Measurements from ENCODE around the gene ACIN1.
A peak's percentile ranks its signal among the peaks of the same experiment; 100 is the strongest.
"Not testable (repeated sequence)": the region's sequence is repeated elsewhere in the genome, so short reads cannot be mapped to it uniquely, and the experiment has no call there.

Gene ACIN1

GRCh38 chr14:23028799-23029198, 66.1 kb downstream of the ACIN1 start:
- DNase-seq: no peak
- intact Hi-C loops (cut with DNase I): no loop called here

- DNase-seq: no peak
These were observed 69.7 kb downstream of the ACIN1 start for GRCh38 chr14:23025151-23025814.

GRCh38 chr14:23024612-23025075, 70.3 kb downstream of the ACIN1 start:
- intact Hi-C loops (cut with DNase I): no loop called here
- no peak for DNase-seq

More at GRCh38 chr14:23025151-23025814, 69.7 kb downstream of the ACIN1 start:
- intact Hi-C loops (cut with DNase I): no loop called here

DNA sequence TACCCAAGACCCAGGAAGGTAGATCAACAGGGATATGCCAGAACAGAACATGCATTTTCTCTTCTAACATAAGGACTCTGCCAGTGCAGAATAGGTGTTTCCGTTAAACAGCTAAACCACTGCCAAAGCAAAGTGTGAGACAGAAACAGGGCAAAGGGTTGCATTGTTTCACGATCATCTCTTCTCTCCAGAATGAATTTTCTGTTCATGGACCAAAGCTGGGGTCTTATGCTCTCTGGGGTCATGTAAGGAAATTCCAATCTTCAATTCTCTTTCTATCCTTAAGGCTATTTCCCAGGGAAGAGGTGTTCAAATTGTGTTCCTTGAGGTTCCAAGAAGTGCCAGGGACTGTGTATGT, 71.2 kb downstream of the ACIN1 start:
- intact Hi-C loops (cut with DNase I): no loop called here
- no peak for DNase-seq

GRCh38 chr14:23023022-23023794, 71.7 kb downstream of the ACIN1 start:
- intact Hi-C loops (cut with DNase I): no loop called here

DNA sequence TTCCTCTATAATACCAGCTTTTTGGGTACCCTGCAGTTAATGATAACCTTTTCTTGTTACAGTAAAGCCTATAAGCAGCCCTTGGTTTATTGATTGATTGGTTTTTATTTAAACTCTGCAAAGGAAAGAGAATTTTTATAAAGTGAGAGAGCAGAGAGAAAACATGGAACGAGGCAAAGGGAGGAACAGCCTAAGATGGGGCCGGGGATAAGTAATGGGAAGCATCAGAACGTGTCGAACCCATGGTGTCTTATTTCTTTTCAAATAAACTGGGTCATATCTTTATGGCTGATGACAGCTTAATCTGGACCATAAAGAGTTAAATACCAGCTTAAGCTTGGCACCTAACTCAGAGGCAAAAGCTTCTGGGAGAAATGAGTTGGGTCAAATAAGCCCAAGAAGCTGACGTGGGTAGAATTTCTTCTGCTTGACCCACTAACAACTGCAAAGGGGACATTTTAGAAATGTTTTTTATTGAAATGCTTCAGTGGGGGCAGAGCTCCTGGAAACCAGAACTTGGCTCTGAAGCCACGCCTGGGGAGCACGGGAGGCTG, 73.0 kb downstream of the ACIN1 start:
- intact Hi-C loops (cut with DNase I): no loop called here
- DNase-seq: no peak

More at GRCh38 chr14:23023022-23023794, 71.7 kb downstream of the ACIN1 start:
- no peak for DNase-seq

GRCh38 chr14:23021434-23021833, 73.5 kb downstream of the ACIN1 start:
- intact Hi-C loops (cut with DNase I): no loop called here

DNA sequence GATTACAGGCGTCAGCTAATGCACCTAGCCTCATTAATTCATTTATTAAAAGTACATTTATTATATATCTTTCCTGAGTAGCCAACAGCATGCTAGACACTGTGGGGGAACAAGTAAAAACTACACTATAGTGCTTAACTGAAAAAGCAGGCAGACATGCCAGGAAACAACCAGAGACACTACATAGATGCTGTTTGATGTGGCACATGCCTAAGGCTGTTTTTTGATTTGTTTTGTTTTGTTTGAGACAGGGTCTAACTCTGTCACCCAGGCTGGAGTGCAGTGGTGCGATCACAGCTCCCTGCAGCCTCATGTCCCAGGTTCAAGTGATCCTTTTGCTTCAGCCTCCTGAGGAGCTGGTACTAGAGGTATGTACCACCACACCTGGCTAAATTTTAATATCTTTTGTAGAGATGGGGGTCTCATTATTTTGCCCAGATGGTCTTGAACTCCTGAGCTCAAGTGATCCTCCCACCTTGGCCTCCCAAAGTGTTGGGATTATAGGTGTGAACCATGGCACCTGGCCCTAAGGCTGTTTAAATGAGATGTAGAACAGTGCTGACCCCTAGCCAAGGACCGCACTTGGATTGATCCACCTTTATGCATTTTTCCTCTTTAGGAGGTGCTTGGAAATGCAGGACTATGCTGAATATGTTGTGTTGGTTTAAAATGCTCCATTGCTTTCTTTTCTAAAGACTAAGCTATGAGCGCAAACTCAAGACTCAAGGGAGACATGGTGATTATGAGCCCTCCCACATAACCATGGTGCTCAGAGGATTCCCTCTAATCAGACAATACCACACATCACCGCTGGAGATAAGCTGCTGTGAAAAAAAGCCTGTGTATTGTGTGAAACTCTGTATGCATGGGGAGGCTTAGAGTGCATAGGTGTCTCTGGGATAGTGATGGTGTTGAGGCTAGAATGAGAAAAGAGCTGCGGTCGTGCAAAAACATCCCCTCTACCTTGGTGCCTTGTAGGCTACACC, 74.5 kb downstream of the ACIN1 start:
- DNase-seq: no peak

More at GRCh38 chr14:23021434-23021833, 73.5 kb downstream of the ACIN1 start:
- no peak for DNase-seq

DNA sequence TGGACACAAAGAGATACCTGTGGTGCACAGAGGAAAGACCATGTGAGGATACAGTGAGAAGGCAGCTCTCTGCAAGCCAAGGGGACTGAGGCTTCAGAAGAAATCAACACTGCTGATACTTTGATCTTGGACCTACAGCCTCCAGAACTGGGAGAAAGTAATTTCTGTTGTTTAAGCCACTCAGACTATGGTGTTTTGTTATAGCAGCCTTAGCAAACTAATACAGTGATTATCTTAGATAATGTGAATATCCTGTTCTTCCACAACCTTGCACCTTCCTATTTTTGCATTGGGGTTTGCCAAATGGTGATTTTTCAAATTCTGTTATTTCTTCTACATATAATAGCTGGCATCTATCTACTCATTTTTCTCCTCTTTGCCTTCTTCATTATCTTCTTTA, 76.8 kb downstream of the ACIN1 start:
- no peak for DNase-seq
- intact Hi-C loops (cut with DNase I): no loop called here

More for the DNA sequence above, 74.5 kb downstream of the ACIN1 start:
- intact Hi-C loops (cut with DNase I): no loop called here

- intact Hi-C loops (cut with DNase I): no loop called here
- no peak for DNase-seq
These were observed 77.8 kb downstream of the ACIN1 start for GRCh38 chr14:23017091-23017490.

GRCh38 chr14:23015618-23016017, 79.3 kb downstream of the ACIN1 start:
- no peak for DNase-seq
- intact Hi-C loops (cut with DNase I): no loop called here

DNA sequence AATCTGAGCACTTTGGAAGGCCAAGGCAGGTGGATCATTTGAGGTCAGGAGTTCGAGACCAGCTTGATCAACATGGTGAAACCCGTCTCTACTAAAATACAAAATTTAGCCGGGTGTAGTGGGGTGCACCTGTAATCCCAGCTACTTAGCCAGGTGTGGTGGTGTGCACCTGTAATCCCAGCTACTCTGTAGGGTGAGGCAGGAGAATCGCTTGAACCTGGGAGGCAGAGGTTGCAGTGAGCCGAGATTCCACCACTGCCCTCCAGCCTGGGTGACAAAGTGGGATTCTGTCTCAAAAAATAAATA, 81.2 kb downstream of the ACIN1 start:
- DNase-seq; intact Hi-C loops (cut with DNase I): not testable (repeated sequence)

DNA sequence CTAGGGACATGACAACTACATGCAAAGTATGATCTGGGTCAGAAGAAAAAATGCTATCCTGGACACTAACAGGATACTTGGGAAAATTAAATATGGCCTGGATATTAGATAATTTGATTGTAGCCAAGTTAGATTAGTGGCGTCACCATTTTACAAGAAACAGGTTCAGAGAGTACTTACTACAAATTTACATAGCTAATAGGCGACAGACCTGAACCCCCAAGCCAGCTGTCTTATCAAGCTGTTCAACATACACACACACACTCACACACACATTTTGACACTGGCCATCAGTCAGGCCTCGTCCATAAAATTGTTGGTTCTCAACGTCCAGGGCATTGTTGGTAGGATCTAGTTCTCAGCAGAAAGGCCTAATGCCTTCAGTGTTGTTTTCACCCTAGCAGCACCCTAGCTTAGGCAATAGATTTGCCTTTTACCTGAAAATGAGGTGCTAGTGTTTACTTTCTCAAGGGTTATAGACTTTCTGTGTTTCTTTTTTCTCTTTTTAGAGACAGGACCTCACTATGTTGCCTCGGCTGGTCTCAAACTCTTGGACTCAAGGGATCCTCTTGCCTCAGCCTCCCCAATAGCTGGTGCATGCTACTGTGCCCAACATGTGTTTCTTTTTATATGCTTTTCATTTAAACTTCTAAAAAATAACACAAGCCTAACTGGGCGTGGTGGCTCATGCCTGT, 81.7 kb downstream of the ACIN1 start:
- intact Hi-C loops (cut with DNase I): no loop called here
- no peak for DNase-seq

GRCh38 chr14:23009939-23010726, 84.8 kb downstream of the ACIN1 start, which contains the start of gene C14orf93:
Gene C14orf93, minus strand, starts transcription at chr14:23010143. Its CDS starts 11,120 bp downstream, at chr14:22999023.
- DNase-seq: peak; percentile 62 to 97 (median 78)
- intact Hi-C loops (cut with DNase I): no loop called here

- no peak for DNase-seq
- intact Hi-C loops (cut with DNase I): no loop called here
These were observed 85.4 kb downstream of the ACIN1 start for GRCh38 chr14:23009483-23009938.

DNA sequence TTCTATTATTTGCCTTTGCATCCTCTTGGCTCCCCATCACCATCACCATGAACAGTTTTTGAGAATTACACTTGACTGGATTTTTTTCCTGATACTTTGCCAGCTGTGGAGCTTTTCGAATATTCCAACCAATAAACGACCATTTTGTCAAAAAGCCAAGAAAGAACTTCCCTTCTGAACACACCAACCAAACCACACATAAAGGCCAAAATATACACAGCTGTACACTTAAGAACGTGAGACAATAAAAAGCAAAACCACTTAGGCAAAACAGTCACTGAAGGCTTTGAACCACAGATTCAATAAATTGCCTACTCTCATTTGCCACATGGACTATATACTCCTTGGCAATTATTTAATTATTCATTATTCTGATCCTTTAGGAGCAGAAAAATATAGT, 86.1 kb downstream of the ACIN1 start:
- intact Hi-C loops (cut with DNase I): no loop called here
- DNase-seq: no peak
